HCT116 (cell line): ENCODE results near the gene EME1. TPM values are rescaled to one million over a fixed set of nuclear protein-coding genes. Genes with fewer than 3 reads are reported as not detected.

Source experiments
- ATAC-seq: fragments of 200-7000 bp; cut with Tn5 transposase; 2 replicates; pipeline ENCODE4 v1.9.1; 2020; ENCODE audit warnings: mild to moderate bottlenecking, moderate library complexity
- BruUV-seq: library from RNA; stranded (reverse); fragments of 400-500 nt; replicated peaks from 2 replicates; lab custom pipeline; 2021; lab: Mats Ljungman, UMichigan
- CTCF ChIA-PET: fragments of 300-600 bp; sonication (Branson Sonifier 250); formaldehyde crosslinking; loops from one replicate; lab custom pipeline; 2021; ENCODE audit warnings: antibody characterized with exemption; lab: Charles Lee
- POLR2A ChIA-PET: fragments of 300-600, 350-600 bp; sonication (Branson Sonifier 250); formaldehyde crosslinking; loops from one replicate; lab custom pipeline; 2021; ENCODE audit warnings: antibody characterized with exemption; lab: Charles Lee
- RAD21 ChIA-PET, 2 experiments: fragments of 300-600 bp; sonication (Branson Sonifier 250); formaldehyde crosslinking; loops; one replicate each; lab custom pipeline; 2023; ENCODE audit warnings: low total read pairs in 2 of 2; ENCODE audit not compliant: uncharacterized antibody in 2 of 2, unreplicated experiment in 2 of 2, low non-redundant PET in 1 of 2; lab: Charles Lee
- DNase-seq: peaks from one replicate; pipeline ENCODE4 v3.0.0-alpha.2; 2010; ENCODE audit warnings: low read depth, low spot score
- H2AFZ ChIP-seq: fragments of 200-600 bp; shearing (Covaris generic), sonication (generic); 2 replicates; pipeline ENCODE4 v1.6.1; 2017; ENCODE audit warnings: low read depth, mixed run types, mixed read lengths, antibody characterized with exemption, low read length; ENCODE audit not compliant: poor library complexity, severe bottlenecking
- H3K27ac ChIP-seq: 2 replicates; pipeline ENCODE4 v1.5.1; 2012; ENCODE audit warnings: low read depth, low read length
- H3K27me3 ChIP-seq: fragments of 200-600 bp; sonication (generic); 2 replicates; pipeline ENCODE4 v1.6.1; 2016; ENCODE audit warnings: mixed run types, low read length, mixed read lengths; ENCODE audit not compliant: insufficient read depth
- H3K36me3 ChIP-seq, 2 experiments: fragments of 200-500 bp in 1 of 2; fragments of 200-600 bp in 1 of 2; sonication (Bioruptor generic) in 1 of 2; sonication (generic) in 1 of 2; 2 replicates each; pipeline versions ENCODE4 v1.5.1 to v1.6.1; 2014 to 2016; ENCODE audit warnings: low read length in 2 of 2, inconsistent platforms in 1 of 2, mixed read lengths in 1 of 2, mixed run types in 1 of 2; ENCODE audit not compliant: insufficient read depth in 2 of 2, control insufficient read depth in 1 of 2
- H3K4me1 ChIP-seq, 2 experiments: fragments of 200-600 bp in 1 of 2; sonication (generic) in 1 of 2; 2 replicates each; pipeline versions ENCODE4 v1.5.1 to v1.6.1; 2012 to 2017; ENCODE audit warnings: low read length in 2 of 2, inconsistent platforms in 1 of 2, mild to moderate bottlenecking in 1 of 2, mixed read lengths in 1 of 2, mixed run types in 1 of 2, moderate library complexity in 1 of 2; ENCODE audit not compliant: insufficient read depth in 2 of 2, control insufficient read depth in 1 of 2
- H3K4me2 ChIP-seq: fragments of 200-600 bp; sonication (generic); 2 replicates; pipeline ENCODE4 v1.6.1; 2017; ENCODE audit warnings: mixed run types, low read length, mixed read lengths
- H3K4me3 ChIP-seq, 2 experiments: fragments of 200-600 bp in 1 of 2; sonication (generic) in 1 of 2; replicated peaks in 1 of 2; 2 replicates each; pipeline ENCODE4 v1.5.1; 2011 to 2016; ENCODE audit warnings: low read length in 2 of 2, control low read depth in 1 of 2, low read depth in 1 of 2, mild to moderate bottlenecking in 1 of 2, mixed read lengths in 1 of 2, mixed run types in 1 of 2
- H3K79me2 ChIP-seq: fragments of 200-600 bp; sonication (generic); 2 replicates; pipeline ENCODE4 v1.6.1; 2017; ENCODE audit warnings: mild to moderate bottlenecking, mixed run types, low read length, moderate library complexity, mixed read lengths; ENCODE audit not compliant: insufficient read depth
- H3K9ac ChIP-seq: fragments of 200-600 bp; sonication (generic); 2 replicates; pipeline ENCODE4 v1.6.1; 2016; ENCODE audit warnings: low read length, mixed read lengths
- H3K9me2 ChIP-seq: fragments of 200-600 bp; sonication (generic), shearing (Covaris generic); 2 replicates; pipeline ENCODE4 v1.6.1; 2017; ENCODE audit warnings: mixed run types, mild to moderate bottlenecking, moderate library complexity; ENCODE audit not compliant: insufficient read depth
- H3K9me3 ChIP-seq, 2 experiments: fragments of 200-500 bp in 1 of 2; fragments of 200-600 bp in 1 of 2; sonication (Bioruptor generic) in 1 of 2; sonication (generic) in 1 of 2; 2 replicates each; pipeline ENCODE4 v1.6.1; 2014 to 2017; ENCODE audit warnings: low read length in 2 of 2, mixed read lengths in 2 of 2, inconsistent platforms in 1 of 2, low read depth in 1 of 2, mild to moderate bottlenecking in 1 of 2, mixed run types in 1 of 2, moderate library complexity in 1 of 2; ENCODE audit not compliant: control insufficient read depth in 1 of 2, insufficient read depth in 1 of 2
- H4K20me1 ChIP-seq: fragments of 200-600 bp; sonication (generic), shearing (Covaris generic); 2 replicates; pipeline ENCODE4 v1.6.1; 2017; ENCODE audit warnings: mixed run types, mild to moderate bottlenecking, moderate library complexity; ENCODE audit not compliant: insufficient read depth
- EGR1 ChIP-seq: IDR thresholded peaks from 2 replicates; pipeline ENCODE4 v1.6.1; 2012; ENCODE audit warnings: low read depth
- POLR2AphosphoS5 ChIP-seq: IDR thresholded peaks from 2 replicates; pipeline ENCODE4 v1.6.1; 2011; ENCODE audit warnings: mild to moderate bottlenecking, low read depth, low read length, moderate library complexity
- SRF ChIP-seq: IDR thresholded peaks from 2 replicates; pipeline ENCODE4 v1.6.1; 2012; ENCODE audit warnings: low read depth
- TCF7L2 ChIP-seq: IDR thresholded peaks from 2 replicates; pipeline ENCODE4 v1.7.0; 2011; ENCODE audit warnings: borderline replicate concordance, inconsistent platforms; ENCODE audit not compliant: insufficient read depth, insufficient read length; ENCODE audit errors: extremely low read depth
- ZFX ChIP-seq: fragments of 450-650 bp; IDR thresholded peaks from 2 replicates; pipeline ENCODE4 v1.6.1; 2017
- ZNF274 ChIP-seq: fragments of 200-500 bp; sonication (Bioruptor generic); IDR thresholded peaks from 2 replicates; pipeline ENCODE4 v1.6.1; 2014; ENCODE audit warnings: mild to moderate bottlenecking, low read depth, low read length, inconsistent platforms
- intact Hi-C: fragments of 100-400 bp; cut with micrococcal nuclease; formaldehyde crosslinking; loops from 2 replicates; pipeline ENCODE4 v1.10.0; 2022
- total RNA-seq: library from RNA; stranded (reverse); gene quantifications from one replicate; pipeline ENCODE4 v1.2.1, GENCODE V29; 2021; ENCODE audit not compliant: unreplicated experiment
- TF ChIP-seq, protein P1 (sequence below): IDR thresholded peaks from 2 replicates; pipeline ENCODE4 v1.6.1; 2012
- TF ChIP-seq, protein P2 (sequence below): IDR thresholded peaks from 2 replicates; pipeline ENCODE4 v1.6.1; 2012; ENCODE audit warnings: low read depth

The EME1 gene
- total RNA-seq, 1 experiment from 2014 or later: 31.8 TPM

- peaks cover 44 to 58% of the 10 kb centered on the region in 2 experiments; a peak in 3 of 4 replicates for H3K36me3 ChIP-seq
- no peaks in the 10 kb centered on the region for H3K27me3 ChIP-seq
- ATAC-seq: no peak
- H3K9me2 ChIP-seq: no peaks in the 10 kb centered on the region
- H3K9me3 ChIP-seq: no peaks in the 10 kb centered on the region
- no peak overlapping the region for H3K4me2 ChIP-seq
- H3K27ac ChIP-seq: no peak overlapping the region
- H3K79me2 ChIP-seq: peaks cover 16% of the 10 kb centered on the region
- H3K9ac ChIP-seq: no peak overlapping the region
- no TSS peak for BruUV-seq
- H2AFZ ChIP-seq: no peak overlapping the region
- TF ChIP-seq, protein P1, sequence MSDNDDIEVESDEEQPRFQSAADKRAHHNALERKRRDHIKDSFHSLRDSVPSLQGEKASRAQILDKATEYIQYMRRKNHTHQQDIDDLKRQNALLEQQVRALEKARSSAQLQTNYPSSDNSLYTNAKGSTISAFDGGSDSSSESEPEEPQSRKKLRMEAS: no peak
- no peak for TF ChIP-seq SRF
- TF ChIP-seq, protein P2, sequence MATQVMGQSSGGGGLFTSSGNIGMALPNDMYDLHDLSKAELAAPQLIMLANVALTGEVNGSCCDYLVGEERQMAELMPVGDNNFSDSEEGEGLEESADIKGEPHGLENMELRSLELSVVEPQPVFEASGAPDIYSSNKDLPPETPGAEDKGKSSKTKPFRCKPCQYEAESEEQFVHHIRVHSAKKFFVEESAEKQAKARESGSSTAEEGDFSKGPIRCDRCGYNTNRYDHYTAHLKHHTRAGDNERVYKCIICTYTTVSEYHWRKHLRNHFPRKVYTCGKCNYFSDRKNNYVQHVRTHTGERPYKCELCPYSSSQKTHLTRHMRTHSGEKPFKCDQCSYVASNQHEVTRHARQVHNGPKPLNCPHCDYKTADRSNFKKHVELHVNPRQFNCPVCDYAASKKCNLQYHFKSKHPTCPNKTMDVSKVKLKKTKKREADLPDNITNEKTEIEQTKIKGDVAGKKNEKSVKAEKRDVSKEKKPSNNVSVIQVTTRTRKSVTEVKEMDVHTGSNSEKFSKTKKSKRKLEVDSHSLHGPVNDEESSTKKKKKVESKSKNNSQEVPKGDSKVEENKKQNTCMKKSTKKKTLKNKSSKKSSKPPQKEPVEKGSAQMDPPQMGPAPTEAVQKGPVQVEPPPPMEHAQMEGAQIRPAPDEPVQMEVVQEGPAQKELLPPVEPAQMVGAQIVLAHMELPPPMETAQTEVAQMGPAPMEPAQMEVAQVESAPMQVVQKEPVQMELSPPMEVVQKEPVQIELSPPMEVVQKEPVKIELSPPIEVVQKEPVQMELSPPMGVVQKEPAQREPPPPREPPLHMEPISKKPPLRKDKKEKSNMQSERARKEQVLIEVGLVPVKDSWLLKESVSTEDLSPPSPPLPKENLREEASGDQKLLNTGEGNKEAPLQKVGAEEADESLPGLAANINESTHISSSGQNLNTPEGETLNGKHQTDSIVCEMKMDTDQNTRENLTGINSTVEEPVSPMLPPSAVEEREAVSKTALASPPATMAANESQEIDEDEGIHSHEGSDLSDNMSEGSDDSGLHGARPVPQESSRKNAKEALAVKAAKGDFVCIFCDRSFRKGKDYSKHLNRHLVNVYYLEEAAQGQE: no peak
- no peak for TF ChIP-seq ZNF274
- no peak for TF ChIP-seq ZFX
- TF ChIP-seq TCF7L2: no peak
- TF ChIP-seq POLR2AphosphoS5: no peak
- no peak for TF ChIP-seq EGR1
- RAD21 ChIA-PET: no interaction called here
- CTCF ChIA-PET: interaction anchor here (1.4 kb wide), 1 partner anchor 155 kb away, joined by 3 read pairs; no protein-coding TSS in a partner anchor
- H3K4me3 ChIP-seq: no peak overlapping the region
- POLR2A ChIA-PET: no interaction called here
- H3K4me1 ChIP-seq: no peaks in the 10 kb centered on the region
- intact Hi-C loops: no loop called here
- DNase-seq: no peak
- H4K20me1 ChIP-seq: no peaks in the 10 kb centered on the region
These were observed 18.3 kb upstream of the EME1 start for GRCh38 chr17:50354776-50355175.
